ENCODE measurements around the gene UBE2Z.
"Not testable (repeated sequence)": the region's sequence is repeated elsewhere in the genome, so short reads cannot be mapped to it uniquely, and the experiment has no call there.

Gene UBE2Z

DNA sequence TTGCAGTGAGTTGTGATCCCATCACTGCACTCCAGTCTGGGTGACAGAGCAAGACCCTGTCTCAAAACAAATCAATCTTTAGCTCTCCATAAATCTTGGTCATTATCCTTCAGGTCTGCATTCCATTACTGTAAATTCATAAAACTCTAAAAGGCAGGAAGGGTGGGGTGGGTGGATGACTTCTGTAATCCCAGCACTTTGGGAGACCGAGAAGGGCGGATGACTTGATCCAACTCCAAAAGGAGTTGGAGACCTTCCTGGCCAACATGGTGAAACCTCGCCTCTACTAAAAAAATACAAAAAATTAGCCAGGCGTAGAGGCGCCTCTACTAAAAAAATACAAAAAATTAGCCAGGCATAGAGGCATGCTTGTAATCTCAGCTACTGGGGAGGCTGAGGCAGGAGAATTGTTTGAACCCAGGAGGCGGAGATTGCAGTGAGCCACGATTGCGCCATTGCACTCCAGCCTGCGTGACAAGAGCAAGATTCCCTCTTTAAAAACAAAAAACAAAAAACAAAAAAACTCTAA is 2.2 kb upstream of the UBE2Z start:
- FAIRE-seq = no peak

DNA sequence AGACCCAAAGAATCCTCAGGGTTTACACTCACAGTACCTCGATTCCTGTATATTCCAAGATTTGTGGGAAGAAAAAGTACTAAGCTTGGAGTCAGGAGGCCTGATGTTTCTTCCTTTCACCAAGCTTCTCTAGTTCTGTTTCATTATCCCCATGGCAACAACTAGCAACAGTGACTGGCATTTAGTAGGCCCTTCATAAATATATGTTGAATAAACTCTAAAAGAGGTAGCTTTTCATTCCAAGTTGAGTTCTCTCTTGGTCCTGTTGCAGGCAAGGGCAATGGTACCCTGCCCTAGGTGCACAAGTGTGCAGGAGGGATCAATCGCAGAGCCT is 527 bp upstream of the UBE2Z start:
- FAIRE-seq = no peak

DNA sequence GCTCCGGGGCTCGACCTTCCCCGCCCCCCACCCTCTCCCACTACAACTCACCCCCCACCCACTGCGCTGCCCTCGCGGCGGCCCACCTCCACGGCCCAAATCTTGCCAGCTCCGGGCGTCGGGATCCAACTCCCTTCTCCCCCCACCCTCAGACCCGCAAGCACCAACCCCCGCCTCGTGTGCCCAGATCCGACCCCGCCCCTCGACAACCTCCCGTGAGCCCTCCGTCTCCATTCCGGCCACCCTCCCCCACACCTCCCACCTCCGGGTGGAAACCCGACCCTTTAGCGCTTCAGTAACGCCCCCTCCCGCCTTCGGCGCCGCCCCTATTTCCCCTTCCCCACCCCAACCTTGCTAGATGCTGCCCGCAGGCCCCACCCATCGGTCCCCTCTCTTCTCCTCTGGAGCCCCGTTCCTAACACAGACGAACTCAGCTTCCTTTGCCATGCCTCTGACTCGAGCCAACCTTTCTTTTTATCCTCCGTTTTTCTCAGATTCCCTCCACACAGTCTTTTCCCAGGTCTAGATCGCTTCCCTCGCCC is 717 bp downstream of the UBE2Z start:
- no peak for FAIRE-seq

DNA sequence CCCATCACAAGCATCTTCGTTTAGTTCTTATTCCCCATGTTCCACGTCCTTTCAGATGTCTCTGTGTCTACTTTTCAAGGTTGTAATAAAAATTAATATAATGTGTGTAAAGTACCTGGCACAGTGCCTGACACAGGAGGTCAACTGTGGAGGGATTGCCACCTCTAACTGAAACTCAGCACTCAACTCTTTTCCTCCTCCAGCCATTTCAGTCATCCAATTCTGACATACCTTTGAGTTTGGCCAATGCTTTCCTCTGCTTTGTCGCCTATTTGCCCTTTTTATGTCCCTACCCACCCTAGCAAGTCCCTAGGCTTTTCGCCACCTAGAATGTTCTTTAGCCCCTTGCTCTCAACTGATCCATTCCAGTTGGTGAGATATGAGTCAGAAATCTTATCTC is 1.6 kb downstream of the UBE2Z start:
- FAIRE-seq = no peak

DNA sequence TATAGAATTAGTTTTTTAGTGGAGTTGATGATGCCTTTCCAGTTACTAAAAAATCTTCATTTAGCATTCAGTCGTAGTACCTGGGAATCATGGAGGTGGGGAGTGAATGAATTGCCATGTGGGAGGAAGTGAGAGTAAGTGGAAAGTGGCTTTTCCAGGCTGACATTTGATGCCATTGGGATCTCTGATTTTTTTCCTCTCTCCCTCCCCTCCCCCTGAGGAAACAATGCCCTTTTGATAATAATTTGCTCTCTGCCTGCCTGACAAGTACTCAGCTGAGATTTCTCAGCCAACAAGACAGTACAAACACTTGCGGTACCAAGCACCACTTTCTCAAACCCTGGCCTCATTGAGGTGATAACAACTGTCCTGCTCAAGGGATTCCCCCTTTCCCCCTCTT is 2.2 kb downstream of the UBE2Z start:
- no peak for FAIRE-seq

DNA sequence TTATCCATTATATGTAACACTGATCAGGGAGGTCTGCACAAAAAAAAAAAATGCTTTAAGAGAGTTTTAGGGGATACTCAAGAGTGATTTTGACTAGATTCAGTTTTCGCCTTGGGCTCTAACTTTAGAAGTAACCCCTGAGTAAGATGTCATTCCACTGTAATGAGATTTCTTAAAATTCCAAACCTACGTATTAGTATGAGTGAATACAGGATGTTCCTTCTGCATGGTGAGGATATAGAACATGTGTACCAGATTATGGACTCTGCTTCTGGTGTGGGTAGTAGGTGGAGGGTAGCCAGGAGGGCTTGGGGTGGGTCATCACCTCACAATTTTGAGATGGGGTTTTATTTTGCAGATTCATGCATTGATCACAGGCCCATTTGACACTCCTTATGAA is 4.3 kb downstream of the UBE2Z start:
- FAIRE-seq = no peak

DNA sequence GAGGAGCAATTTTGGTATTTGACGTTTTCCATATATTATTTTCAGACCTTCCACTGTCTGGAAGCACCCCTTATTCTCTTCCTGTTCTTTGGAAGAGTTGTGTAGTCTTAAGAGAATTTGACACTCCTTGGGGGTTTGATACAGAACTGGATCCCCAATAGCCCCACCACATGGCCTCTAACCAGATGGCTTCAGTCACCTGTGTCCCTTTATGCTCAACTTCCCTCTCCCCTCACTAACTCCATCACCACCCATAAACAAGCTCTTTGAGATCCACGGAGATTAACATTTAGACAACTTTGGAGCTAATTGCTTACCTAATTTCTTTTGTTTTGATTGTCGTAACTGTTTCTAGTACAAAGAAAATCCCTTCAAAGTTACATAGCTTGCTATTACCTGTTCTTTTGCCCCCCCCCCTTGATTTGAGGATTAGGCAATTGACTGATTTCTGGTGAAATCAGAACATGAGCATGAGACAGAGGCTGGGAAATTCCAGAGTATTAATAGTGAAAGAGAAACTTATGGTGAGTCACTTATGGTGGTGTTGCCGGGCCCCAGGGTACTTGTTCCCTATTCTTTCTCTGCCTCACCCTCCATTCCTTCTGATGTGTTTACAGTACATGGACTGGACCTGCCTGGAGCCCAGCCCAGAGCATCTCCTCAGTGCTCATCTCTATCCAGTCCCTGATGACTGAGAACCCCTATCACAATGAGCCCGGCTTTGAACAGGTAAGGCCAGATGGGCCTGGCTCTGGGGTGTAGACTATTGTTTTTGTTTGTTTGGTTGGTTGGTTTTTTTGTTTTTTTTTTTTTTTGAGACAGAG is 7.5 kb downstream of the UBE2Z start:
- no peak for FAIRE-seq

DNA sequence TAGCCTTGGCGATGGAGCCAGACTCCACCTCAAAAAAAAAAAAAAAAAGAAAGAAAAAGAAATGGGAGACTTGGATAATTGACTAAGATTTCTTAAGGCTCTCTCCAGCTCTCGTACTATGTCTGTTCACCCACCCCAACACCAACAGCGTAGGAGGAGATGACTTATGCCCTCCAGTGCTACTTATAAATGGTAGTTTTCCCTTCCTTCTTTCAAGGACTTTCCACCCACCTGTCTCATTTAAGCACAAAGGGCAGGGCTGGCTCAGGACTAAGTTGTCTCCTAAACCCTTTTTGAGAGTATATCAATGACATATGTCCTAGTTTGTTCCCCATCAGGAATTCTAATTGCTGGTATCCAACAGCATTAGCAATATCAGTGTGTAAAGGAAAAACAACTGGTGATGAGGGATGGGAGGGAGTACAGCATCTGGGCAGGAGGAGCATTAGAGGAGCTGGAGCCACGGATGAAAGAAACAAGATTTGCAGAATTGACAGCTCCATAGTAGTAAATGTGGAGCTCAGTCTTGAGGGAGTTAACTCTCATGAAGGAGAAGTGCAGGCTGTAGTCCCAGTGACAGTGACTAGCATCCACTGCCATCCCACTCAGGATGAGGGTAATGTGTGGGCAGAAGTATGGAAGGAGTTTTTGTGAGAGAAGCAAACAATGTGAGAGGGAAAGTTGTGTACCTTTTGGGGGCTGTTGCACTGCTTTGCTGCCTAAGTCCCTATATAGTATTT is 17.2 kb downstream of the UBE2Z start:
- FAIRE-seq = no peak

DNA sequence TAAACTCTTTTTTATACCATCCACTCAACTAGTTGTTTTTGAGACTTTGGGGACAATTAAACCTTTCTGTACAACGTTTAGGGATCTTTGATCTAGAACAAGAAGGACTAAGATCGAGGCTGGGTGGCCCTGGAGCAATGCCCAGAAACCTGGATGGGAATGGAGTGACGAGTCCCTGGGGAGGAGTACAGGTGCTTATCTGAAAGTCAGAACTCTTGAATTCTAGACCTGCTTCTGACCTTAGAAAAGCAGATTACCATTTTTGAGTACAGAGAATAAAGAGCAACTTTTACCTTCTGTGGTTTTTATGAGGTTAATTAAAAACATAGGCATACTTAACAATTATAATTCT is 17.8 kb downstream of the UBE2Z start:
- no peak for FAIRE-seq

DNA sequence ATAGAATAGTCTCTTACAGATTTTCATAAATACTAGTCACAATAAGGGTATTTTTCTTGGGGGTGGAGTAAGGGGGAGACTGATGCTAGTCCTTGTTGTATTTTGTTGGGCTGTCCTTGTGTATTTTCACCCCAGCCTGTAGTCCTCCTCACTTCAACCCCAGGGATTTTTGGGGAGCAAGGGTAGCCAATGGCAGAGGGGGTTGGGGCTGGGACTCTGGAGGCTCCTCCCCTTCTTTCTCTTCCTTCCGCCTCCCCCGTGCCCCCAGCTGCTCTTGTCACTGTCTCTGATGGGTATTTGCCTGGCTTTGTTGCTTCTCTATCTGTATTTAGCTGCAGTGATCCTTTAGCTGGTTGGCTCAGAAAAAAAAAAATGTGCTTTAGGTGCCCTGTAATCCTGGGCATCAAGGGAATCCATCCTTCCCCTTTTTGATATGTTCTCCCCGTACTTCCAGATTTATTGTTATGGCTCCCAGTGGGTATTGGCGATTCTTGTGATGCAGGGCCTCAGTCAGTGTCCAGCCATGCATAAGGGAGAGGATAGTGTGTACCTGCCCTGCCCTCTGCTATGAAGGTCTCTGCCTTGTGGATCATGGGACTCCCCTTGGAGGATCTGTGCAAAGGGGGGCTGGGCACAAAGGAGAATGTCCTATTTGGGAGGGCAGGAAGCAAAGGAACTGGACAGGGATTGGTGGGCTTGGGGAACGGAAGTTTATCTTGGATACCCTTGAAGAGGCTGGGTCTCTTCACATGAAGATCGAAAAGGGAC is 20.0 kb downstream of the UBE2Z start:
- no peak for FAIRE-seq

DNA sequence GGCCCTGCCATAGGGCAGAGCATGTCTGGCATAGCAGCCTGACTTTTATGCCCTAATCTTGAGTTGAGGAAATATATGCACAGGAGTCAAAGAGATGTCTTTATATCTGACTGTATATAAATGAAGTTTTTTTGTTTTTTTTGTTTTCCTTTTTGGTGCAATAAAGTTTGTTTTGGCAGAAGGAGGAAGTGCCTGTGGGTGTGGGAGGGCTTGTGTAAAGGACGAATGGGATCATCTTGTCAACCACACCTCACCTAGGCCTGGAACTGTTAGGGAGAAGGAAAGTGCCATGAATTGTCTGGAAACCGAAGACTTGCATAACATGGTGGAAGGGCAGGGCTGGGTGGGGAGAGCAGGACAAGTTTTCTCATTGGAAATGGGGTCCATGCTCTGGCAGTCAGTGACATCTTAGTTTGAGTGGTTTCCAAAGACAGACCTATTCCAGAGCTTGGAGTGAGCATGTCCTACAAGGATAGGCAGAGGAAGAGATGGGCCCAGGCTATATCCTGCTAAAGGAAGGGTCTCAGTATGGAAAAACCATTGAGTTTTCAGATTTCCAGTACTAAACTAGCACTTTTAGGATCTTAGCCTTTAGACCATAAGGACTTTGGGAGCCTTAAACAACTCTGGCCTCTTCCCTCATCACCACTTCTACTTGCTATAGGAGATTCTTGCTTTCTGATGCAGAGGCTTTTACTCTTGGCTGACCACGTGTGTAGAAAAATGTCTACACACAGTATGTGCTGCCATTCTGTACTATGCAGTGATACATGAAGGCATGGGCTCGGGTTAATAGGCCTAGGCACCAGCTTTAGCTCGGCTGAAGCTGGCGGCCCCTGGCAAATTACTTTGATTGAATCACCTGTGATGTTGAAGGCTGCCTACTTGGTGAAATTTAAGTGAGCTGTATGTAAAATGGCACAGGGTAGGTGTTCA is 20.9 kb downstream of the UBE2Z start:
- no peak for FAIRE-seq

DNA sequence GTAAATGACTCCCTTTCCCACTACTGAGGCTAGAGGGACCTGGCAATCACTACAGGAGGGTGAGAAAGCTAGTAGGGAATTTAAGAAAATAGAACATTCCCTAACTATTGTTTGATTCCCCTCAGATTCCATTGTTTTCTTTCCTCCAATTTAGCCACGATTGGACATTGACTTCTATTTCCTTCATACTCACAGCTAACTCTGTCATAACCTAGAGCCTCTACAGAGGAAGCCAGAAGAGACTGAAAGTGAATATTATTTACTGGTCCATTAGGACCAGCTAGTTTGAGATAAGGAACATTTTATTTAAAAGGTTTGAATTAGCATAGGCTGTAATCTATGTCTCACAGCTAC is 21.6 kb downstream of the UBE2Z start:
- FAIRE-seq = no peak

DNA sequence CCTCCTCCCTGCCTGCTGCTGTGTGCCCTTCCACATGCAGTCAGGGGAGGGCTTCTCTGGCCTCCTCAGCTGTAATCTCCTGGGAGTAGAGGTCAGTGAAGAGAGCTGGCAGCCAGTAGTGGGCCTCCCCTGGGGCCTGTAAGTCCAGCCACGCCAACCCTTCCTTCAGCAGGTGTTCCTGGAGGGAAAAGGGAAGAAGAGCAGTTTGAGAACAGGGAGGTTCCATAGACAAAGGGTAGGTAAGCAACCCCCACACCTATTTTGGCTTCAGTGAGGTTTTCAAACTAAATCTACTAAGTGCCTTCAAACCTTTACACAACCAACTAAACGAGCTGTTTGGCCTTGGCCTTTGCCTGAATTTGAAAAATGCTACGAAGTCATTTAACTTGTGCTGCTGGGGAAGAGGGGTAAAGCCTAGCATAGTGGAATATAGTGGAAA is 22.2 kb downstream of the UBE2Z start:
- FAIRE-seq = no peak

DNA sequence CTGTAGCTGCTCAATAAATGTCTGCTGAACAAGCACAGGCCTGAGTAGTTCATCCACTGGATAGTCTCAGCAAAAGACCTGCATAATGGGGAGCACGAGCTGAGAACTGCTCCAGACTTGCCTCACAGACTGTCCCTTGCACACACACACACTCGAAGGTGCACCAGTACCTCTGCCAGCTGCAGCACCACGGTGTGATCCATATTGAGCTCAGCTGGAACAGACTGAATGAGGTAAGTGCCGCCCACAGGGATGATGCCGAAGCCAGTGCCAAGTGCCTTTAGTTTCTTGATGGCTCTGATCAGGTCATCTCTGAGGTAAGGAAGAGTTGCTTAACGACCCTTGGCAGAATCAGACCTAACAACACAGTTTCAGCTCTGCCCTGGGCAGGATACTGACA is 24.8 kb downstream of the UBE2Z start:
- FAIRE-seq = no peak

DNA sequence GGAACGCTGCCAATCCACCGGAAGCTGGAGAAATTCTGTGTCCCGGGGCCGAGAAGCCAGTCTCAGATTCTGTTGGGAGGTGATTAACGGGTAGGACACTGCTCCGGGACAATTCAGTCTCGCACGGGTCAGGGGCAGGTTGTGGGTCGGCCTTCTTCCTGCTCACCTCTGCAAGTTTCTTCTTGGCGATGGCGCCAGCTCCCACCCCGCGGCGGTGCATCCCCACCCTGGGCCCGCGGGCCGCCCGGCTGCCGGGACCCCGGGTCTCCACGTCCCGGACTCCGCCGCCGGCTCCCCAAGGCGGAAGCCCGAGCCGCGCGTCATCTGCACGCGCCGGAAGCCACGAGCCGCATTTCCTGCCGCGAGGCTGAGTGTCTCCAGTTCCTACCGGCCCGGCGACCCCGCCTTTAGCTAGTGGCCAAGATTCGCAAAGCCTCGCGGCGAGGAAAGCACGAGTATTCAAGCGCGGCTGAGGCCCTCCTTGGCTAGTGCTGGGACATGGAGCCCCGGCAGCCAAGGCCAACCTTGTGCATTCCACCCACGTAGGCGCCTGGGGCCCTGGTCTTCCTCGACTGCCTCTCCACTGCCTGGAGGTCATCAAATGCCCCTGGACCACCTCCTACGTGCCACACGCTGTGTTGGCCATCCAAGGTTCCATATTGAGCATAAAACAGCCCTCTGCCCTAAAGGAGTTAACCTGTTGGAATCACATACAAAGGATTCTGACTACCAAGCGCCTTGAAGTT is 36.5 kb downstream of the UBE2Z start, which contains the start of gene SNF8:
Gene SNF8, minus strand, starts transcription at position 328 of the 746 bp plus-strand sequence. Its CDS starts 108 bp downstream, at position 220.
- FAIRE-seq = no peak

DNA sequence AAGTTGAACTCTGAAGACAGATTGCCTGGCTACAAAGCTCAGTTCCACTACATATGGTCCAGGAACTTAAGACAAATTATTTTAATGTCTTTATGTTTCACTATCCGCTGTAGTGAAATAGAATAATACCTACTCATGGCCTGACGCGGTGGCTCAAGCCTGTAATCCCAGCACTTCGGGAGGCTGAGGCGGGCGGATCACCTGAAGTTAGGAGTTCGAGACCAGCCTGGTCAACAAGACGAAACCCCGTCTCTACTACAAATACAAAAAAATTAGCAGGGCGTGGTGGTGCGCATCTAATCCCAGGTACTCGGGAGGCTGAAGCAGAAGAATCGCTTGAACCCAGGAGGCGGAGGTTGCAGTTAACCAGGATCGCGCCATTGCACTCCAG is 37.0 kb downstream of the UBE2Z start:
- FAIRE-seq = not testable (repeated sequence)

DNA sequence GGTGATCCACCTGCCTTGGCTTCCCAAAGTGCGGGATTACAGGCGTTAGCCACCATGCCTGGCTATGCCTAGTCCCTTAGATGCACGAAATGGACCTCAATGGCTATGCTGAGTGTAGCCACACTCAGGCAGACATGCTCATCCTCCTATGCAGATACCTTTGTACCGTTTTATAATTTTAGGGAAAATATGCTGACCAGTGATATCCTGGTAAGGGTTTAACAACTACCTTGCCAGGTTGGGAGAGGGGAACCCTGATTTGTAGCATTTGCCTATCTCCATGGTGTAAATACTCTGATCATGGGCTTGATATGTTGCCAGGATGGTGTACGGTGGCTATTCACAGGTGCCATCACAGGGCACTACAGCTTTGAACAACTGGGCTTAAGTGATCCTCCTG is 43.4 kb downstream of the UBE2Z start:
- no peak for FAIRE-seq

DNA sequence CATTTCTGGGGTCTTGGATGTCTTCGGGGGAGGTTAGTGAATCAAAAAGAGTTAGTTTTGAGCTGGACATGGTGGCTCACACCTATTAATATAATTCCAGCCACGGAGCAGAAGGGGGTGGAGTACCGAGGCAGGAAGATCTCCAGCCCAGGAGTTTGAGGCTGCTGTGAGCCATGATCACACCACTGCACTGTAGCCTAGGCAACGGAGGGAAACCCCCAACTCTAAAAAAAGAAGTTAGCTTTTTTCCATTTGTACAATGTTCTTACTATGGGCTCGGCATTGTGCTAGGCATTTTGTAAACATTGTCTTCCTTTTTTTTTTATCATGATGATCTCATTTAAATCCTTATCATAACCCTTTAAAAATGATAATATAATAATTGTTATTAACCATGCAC is 44.7 kb downstream of the UBE2Z start:
- FAIRE-seq = no peak

DNA sequence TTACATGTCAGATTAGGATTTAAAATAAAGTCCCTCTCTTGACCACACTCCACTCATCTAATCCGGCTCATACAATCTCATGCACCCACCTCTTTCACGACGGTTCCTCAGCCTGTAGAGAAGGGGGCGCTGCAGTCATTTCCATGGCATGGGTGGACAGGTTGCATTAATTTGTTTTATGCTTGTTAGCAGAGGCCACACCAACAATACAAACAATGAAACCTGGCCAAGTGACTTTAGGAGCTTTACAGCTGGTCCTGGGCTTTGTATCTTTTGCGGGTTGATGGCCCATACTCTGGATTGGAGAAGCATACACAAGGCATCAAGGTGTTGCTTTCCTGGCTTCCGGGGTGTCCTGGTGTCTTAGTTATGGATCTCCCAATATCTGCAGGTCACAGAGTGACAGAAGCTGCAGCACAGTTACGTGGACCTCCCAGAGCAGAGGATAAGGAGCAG is 46.1 kb downstream of the UBE2Z start:
- no peak for FAIRE-seq

DNA sequence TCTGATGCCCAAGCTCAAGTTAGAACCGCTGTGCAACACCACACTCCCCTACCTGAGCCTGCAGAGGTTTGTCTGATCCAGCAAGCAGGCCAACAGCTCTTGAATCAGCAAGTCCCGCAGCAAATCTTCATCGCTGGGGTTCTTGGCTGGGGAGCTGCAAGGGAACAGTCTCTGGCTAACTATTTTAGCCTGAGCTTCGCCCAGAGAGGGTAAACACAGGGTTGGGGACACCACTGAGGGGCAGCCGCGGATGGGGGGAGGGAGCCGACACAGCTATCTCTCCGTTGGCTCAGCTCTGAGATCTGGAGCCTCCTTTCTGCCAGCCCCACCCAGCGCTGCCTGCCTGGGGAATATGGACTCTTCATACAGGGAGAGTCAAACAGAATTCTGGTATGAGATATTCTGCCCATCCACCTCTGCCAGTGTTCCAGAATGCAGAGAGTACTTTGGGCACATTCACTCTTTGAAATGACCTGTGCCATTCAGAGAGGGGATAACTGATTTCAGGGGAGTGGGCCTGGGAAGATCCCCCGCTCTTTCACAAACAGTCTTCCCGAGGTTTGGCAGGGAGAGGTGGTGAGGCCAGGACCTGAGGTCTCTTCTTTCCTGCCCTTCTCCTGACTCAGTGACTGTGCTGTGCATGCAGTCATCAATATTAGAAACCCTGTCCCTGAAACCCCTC is 52.8 kb downstream of the UBE2Z start:
- no peak for FAIRE-seq

All from endometrium (tissue), 2 donors.